ENCODE data around the gene STARD9.
"Not testable (repeated sequence)": the region's sequence is repeated elsewhere in the genome, so short reads cannot be mapped to it uniquely, and the experiment has no call there.

The STARD9 gene

DNA sequence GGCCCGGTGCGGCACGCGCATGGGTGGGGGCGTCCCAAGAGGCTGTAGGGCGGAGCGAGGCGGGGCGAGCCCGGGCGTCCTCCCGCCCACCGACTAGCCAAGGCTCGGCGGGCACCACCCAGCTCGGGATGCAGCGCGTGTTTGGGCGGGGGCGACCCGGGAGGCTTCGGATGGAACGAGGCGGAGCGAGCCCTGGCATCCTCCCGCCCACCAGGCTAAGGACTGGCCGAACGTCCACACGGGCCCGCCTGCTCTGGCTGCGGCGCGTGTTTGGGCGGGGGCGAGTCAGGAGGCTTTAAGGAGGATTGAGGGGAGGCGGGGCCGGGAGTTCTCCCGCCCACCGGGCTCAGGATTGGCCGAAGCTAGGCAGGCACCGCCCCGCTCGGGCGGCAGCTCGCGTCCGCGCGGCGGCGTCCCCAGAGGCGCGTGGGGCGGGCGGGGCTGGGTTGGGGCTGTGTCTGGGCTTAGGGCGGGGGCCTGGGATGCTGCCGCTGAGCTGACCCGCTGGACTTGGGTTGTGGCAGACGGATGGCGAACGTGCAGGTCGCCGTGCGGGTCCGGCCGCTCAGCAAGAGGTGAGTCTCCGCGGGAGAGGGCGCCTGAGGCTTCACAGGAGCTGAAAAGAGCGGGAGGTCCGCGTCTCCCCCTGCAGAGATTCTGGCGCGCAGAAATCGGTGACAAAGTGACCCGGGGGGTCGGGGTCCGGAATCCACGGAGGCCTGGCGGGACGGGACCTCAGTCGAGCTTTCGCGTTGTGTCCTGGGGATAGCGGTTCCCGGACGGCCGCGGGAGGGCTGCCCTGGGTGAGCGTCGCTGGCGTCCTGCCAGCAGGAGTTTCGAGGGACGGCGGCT, at the start of gene STARD9:
TSS of gene STARD9 (plus strand) at position 419 of the 852 bp plus-strand sequence. CDS start at position 529, 110 bp downstream.
- H3K9me3 Mint-ChIP-seq, result no peaks in the 10 kb centered on the region
- peaks cover 14% of the 10 kb centered on the region for H3K36me3 Mint-ChIP-seq (ENCODE audit: low read depth)
- H3K27ac Mint-ChIP-seq, result peak within 1 kb of the TSS; percentile 87
- peak within 1 kb of the TSS; percentile 94 for H3K4me3 Mint-ChIP-seq
- DNase-seq (ENCODE audit: low spot score), result peak; percentile 96
- H3K27me3 Mint-ChIP-seq (ENCODE audit: low read depth), result peaks cover 24% of the 10 kb centered on the region
- H3K4me1 Mint-ChIP-seq (ENCODE audit: low read depth), result peaks cover 36% of the 10 kb centered on the region

DNA sequence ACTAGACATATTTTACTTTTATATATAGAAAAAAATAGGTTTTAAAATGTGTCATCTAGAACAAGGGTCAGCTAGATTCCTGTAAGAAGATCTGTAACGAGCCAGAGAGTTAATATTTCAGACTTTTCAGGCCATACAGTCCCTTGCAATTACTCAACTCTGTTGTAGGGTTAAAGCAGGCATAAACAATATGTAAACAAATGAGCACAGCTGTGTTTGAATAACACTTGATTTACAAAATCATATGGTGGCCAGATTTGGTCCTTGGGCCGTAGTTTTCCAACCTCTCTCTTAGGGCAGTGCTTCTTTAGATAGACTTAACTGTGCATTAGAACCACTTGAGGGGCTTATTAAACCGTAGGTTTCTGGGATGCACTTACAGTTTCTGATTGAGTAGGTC, 46.4 kb upstream of the STARD9 start:
- no peaks in the 10 kb centered on the region for H3K27me3 Mint-ChIP-seq (ENCODE audit: low read depth)
- DNase-seq (ENCODE audit: low spot score), result no peak
- peaks cover 2% of the 10 kb centered on the region for H3K4me1 Mint-ChIP-seq (ENCODE audit: low read depth)
- no peak overlapping the region for H3K4me3 Mint-ChIP-seq
- H3K9me3 Mint-ChIP-seq, result no peaks in the 10 kb centered on the region
- H3K36me3 Mint-ChIP-seq (ENCODE audit: low read depth), result peaks cover 22% of the 10 kb centered on the region
- no peak overlapping the region for H3K27ac Mint-ChIP-seq

DNA sequence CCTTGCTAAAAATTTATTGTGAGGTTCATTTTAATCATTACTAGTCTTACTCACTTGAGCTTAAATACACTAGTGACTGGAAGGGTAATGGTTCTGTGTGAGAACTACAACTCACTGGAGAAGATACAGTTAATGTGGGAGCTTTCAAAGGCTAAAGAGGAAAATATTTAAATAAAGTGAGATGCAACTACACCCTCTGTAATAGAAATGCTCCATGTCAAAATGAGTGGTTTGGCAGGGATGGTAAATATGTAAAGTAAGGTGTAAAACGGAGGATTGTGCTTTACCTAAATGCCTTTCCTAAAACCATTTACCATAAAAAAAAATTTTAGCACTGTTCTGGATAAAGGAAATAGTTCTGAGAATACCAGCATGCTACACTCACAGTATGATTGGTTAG, 42.2 kb upstream of the STARD9 start:
- DNase-seq (ENCODE audit: low spot score), result no peak
- Mint-ChIP-seq H3K27ac (no peak overlapping the region), H3K4me1 (ENCODE audit: low read depth) (peaks cover 2% of the 10 kb centered on the region), H3K27me3 (ENCODE audit: low read depth) (no peaks in the 10 kb centered on the region), H3K36me3 (ENCODE audit: low read depth) (peaks cover 20% of the 10 kb centered on the region), H3K9me3 (no peaks in the 10 kb centered on the region), H3K4me3 (no peak overlapping the region)

DNA sequence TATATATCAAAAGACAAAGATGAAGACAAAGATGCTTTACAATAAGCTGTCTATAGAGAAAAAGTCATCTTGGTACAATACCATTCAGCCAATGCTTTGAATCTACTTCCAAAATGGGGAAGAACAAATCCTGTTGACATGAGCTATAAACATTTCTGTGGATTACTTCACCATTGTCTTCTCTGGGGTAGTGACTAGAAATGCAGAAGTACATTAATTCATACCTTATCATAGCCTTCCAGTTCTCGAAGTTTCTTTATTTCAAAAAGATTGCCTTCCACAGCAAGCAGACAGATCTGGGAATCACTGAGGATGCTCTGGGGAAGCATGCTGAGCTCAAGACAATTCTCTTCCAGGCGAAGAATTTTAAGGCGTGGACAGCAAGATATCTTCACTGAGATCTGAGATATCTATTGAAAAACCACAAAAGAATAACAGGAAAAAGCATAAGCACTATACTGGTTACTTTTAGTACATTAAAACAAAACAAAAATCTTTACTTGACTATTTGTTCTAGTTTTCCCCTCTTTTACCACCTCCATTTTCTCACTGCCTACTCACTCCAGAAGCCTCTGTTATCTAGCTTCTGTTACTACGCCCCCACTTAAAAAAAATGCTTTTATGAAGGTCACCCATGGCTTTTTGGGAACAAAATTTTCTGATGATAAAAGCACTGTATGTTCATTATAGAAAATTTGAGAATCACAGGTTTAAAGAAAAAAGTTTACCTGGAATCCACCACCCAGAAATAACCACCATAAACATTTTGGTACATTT, 30.4 kb upstream of the STARD9 start:
- Mint-ChIP-seq H3K9me3 (no peaks in the 10 kb centered on the region), H3K4me1 (ENCODE audit: low read depth) (peaks cover 33% of the 10 kb centered on the region), H3K36me3 (ENCODE audit: low read depth) (peaks cover 36% of the 10 kb centered on the region), H3K27ac (peak overlapping the region; percentile 24), H3K27me3 (ENCODE audit: low read depth) (no peaks in the 10 kb centered on the region), H3K4me3 (peak overlapping the region; percentile 40)
- DNase-seq (ENCODE audit: low spot score), result no peak

DNA sequence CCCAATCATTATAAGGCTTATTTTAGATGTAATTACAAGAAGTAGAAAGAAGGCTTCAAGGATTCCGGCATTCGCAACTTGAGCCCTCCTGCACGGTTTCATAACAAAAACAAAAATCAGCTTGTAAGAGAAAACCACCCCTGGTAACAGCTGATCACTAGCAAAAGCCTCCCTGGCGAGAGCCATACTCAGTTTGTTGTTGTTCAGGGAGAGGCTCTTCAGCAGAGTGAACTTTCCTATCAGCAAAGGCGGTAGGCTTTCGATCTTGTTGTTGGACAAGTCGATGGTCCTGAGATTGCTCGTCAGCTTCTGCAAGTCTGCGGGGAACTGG, 27.5 kb upstream of the STARD9 start:
- Mint-ChIP-seq H3K4me3 (peak overlapping the region; percentile 92), H3K4me1 (ENCODE audit: low read depth) (peaks cover 46% of the 10 kb centered on the region), H3K9me3 (no peaks in the 10 kb centered on the region), H3K36me3 (ENCODE audit: low read depth) (peaks cover 30% of the 10 kb centered on the region), H3K27ac (peak overlapping the region; percentile 96), H3K27me3 (ENCODE audit: low read depth) (no peaks in the 10 kb centered on the region)
- DNase-seq (ENCODE audit: low spot score), result no peak

DNA sequence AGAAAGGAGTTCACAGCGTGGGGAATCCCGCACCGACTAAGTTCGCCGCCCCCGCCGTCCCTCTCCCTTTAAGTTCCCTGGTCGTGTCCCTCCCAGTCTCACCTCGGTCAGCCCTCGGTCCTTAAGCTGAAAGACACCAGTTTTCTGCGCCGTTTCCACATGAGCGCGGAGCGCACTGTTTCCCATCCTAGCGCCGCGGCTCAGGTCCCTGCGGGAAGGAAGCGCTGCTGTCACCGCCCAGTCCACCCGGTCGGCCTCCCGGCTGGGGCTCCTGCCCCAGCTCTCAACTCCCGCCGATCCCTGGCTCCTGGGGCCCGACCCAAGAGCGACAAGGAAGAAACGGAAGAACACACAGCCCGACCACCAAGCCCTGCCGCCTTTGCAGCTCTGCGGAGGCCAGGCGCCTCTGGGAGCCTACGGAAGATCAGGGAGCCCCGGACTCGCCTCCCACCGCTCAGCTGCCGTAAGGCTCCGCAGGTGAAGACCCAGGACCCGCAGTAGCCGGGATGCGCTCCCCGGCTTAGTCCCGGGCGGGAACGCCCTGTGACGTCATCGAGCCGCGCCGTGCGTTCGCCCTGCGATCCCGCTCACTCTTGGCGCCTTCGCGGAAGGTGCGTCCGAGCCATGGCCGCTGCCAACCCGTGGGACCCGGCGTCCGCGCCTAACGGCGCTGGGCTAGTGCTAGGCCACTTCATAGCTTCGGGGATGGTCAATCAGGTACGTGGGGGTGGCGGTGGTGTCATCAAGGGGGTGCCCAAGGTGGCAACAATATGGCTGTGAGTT, 27.0 kb upstream of the STARD9 start, which contains the start of the genes HAUS2 and LRRC57:
TSS of gene HAUS2 (plus strand) at position 590 of the 783 bp plus-strand sequence. CDS start at position 625, 35 bp downstream.
TSS of gene LRRC57 (minus strand) at position 545 of the 783 bp plus-strand sequence. CDS start at position 186, 359 bp downstream.
- H3K27ac Mint-ChIP-seq, result peak within 1 kb of the TSS; percentile 96
- H3K27me3 Mint-ChIP-seq (ENCODE audit: low read depth), result no peaks in the 10 kb centered on the region
- peak within 1 kb of the TSS; percentile 92 for H3K4me3 Mint-ChIP-seq
- H3K9me3 Mint-ChIP-seq, result no peaks in the 10 kb centered on the region
- DNase-seq (ENCODE audit: low spot score), result peak; percentile 89
- H3K36me3 Mint-ChIP-seq (ENCODE audit: low read depth), result peaks cover 29% of the 10 kb centered on the region
- H3K4me1 Mint-ChIP-seq (ENCODE audit: low read depth), result peaks cover 47% of the 10 kb centered on the region

DNA sequence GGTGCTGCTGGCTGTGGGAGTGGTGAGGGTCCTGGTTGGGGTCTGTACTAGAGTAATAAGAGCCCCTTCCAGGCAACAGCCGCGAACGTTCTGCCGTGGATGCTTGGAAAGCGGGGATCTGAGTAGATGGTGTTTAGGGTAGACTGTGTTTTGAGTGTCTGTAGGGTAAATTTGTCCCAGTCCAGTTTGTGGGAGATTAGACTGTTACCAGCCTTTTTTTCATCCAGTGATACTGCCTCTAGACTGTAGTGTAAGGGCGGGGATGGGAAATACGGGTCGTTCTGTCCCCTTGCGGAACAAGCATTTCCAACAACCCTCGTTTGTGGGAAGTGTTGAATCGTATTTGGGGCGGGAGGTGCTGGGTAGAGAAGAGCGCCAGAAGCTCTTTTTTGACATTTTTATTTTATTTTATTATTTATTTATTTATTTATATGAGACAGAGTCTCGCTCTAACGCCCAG, 26.3 kb upstream of the STARD9 start:
- no peaks in the 10 kb centered on the region for H3K9me3 Mint-ChIP-seq
- peak overlapping the region; percentile 96 for H3K27ac Mint-ChIP-seq
- H3K27me3 Mint-ChIP-seq (ENCODE audit: low read depth), result no peaks in the 10 kb centered on the region
- H3K36me3 Mint-ChIP-seq (ENCODE audit: low read depth), result peaks cover 27% of the 10 kb centered on the region
- peak overlapping the region; percentile 92 for H3K4me3 Mint-ChIP-seq
- no peak for DNase-seq (ENCODE audit: low spot score)
- peaks cover 52% of the 10 kb centered on the region for H3K4me1 Mint-ChIP-seq (ENCODE audit: low read depth)

DNA sequence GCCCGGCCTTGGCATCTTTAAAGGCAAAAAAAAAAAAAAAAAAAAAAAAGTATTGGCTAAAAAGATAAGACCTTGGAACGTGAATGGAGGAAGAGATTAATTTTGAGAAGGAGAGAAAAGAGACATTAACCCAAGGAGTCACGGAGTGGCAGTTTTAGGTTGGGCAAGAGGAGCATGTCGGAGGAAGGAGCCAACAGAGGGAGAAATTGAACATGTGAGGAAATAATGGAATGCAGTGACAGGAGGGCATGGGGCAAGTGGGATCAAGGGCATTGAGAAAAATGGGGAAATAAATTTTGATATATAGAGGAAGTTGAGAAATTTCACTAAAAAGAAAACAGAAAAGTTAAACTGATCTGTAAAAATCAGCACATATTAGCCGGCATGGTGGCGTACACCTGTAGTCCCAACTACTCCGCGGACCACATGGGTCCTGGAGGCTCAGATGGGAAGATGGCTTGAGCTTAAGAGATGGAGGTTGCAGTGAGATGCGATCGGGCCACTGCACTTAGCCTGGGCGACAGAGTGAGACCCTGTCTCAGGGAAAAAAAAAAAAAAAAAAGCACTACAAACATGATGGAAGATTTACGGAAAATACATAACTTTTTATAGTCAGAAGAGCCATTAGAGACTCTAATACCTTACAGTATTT, 25.5 kb upstream of the STARD9 start:
- H3K9me3 Mint-ChIP-seq, result no peaks in the 10 kb centered on the region
- H3K36me3 Mint-ChIP-seq (ENCODE audit: low read depth), result peaks cover 30% of the 10 kb centered on the region
- H3K4me3 Mint-ChIP-seq, result peak overlapping the region; percentile 92
- H3K27me3 Mint-ChIP-seq (ENCODE audit: low read depth), result no peaks in the 10 kb centered on the region
- H3K4me1 Mint-ChIP-seq (ENCODE audit: low read depth), result peaks cover 51% of the 10 kb centered on the region
- H3K27ac Mint-ChIP-seq, result peak overlapping the region; percentile 60
- DNase-seq (ENCODE audit: low spot score), result no peak

DNA sequence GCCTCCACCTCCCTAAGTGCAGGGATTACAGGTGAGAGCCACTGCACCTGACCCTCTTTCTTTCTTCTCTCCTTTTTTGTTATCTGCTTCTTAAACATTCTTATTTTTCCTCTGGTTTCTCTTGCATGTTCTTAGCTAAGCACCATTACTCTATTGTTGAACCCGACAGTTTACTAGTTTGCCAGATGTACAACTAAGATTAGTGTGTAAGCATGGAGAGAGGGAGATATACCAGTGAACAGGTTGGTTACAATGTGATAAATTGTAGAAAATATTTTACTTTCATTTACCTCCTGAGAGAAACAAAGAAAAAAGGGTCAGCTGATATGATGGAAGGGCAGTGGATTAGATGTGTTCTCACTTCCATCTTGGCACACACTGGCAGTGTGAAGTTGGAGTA, 21.9 kb upstream of the STARD9 start:
- Mint-ChIP-seq H3K36me3 (ENCODE audit: low read depth) (peaks cover 14% of the 10 kb centered on the region), H3K27ac (no peak overlapping the region), H3K9me3 (no peaks in the 10 kb centered on the region), H3K27me3 (ENCODE audit: low read depth) (no peaks in the 10 kb centered on the region), H3K4me3 (no peak overlapping the region), H3K4me1 (ENCODE audit: low read depth) (peaks cover 27% of the 10 kb centered on the region)
- DNase-seq (ENCODE audit: low spot score), result no peak

DNA sequence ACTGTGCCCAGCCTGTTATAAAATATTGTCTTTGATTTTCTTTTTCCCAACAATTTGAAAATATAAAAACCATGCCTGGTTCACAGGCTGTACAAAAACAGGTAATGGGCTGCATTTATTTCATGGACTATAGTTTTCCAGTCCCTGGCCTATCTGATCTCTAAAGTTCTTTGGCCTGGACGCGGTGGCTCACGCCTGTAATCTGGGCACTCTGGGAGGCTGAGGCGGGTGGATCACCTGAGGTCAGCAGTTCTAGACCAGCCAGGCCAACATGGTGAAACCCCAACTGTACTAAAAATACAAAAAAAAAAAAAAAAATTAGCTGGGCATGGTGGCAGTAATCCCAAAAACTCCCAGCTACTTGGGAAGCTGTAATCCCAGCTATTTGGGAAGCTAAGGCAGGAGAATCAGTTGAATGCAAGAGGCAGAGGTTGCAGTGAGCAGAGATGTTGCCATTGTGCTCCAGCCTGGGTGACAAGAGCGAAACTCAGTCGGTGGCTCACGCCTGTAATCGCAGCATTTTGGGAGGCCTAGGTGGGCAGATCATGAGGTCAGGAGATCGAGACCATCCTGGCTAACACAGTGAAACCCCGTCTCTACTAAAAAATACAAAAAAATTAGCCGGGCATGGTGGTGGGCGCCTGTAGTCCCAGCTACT, 18.7 kb upstream of the STARD9 start:
- not testable (repeated sequence) for H3K27ac Mint-ChIP-seq; DNase-seq (ENCODE audit: low spot score); H3K9me3 Mint-ChIP-seq; H3K27me3 Mint-ChIP-seq (ENCODE audit: low read depth); H3K4me3 Mint-ChIP-seq
- peaks cover 31% of the 10 kb centered on the region for H3K36me3 Mint-ChIP-seq (ENCODE audit: low read depth)
- peaks cover 15% of the 10 kb centered on the region for H3K4me1 Mint-ChIP-seq (ENCODE audit: low read depth)

DNA sequence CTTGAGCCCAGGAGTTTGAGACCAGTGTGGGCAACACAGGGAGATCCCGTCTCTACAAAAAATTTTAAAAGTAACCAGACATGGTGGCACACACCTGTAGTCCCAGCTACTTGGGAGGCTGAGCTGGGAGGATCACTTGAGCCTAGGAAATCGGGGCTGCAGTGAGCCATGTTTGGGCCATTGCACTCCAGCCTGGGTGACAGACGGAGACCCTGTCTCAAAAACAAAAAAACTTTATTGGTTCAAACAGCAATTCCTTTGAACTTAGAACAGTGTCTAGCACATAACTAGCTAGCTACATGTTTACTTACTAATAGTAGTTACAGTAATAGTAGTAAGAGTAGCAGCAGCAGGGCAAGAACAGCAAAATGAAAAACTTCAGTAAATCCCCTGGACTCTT, 16.7 kb upstream of the STARD9 start:
- H3K4me3 Mint-ChIP-seq, result no peak overlapping the region
- no peaks in the 10 kb centered on the region for H3K27me3 Mint-ChIP-seq (ENCODE audit: low read depth)
- no peaks in the 10 kb centered on the region for H3K9me3 Mint-ChIP-seq
- peaks cover 36% of the 10 kb centered on the region for H3K36me3 Mint-ChIP-seq (ENCODE audit: low read depth)
- H3K4me1 Mint-ChIP-seq (ENCODE audit: low read depth), result peaks cover 6% of the 10 kb centered on the region
- DNase-seq (ENCODE audit: low spot score), result no peak
- H3K27ac Mint-ChIP-seq, result no peak overlapping the region

DNA sequence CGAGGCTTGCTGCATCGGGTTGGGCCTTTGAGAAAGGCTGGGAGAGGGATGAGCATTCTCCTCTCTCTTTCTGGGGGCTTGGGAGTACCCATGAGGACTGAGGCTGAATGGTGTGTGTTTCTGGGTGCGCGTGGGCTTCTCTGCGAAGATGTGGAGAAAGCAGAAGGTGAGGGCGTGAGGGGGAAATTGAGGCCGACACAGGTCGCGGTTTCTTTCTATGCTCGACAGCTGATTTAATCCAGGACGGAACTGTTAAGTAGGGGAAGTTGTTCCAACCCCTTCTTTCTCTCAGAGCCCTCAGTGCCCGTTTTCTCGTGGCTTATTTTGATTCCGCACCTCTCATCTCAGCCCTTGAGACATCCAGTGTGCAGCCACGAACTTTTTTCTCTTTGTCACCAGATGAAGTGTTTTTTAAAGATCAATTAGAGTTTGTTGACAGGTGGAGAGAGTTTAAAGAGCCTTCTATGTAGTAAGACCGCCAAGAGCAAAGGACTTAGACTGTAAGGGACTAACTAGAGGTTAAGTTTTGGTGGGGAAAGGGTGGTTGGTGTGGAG, 711 bp downstream of the STARD9 start:
- Mint-ChIP-seq H3K4me1 (ENCODE audit: low read depth) (peaks cover 41% of the 10 kb centered on the region), H3K4me3 (peak overlapping the region; percentile 94), H3K27ac (peak overlapping the region; percentile 87), H3K9me3 (no peaks in the 10 kb centered on the region), H3K36me3 (ENCODE audit: low read depth) (peaks cover 16% of the 10 kb centered on the region), H3K27me3 (ENCODE audit: low read depth) (peaks cover 28% of the 10 kb centered on the region)
- DNase-seq (ENCODE audit: low spot score), result no peak

Data from T-helper 2 cell treated with Interferon-gamma antibody and Interleukin-4, amounts not matched to agents 5 μg/mL and 100 μg/mL, for 36 hours (primary cell).